ENCODE results near the gene NOTCH1. TPM values are rescaled to one million over a fixed set of nuclear protein-coding genes. Genes with fewer than 3 reads are reported as not detected.

Gene NOTCH1
- total and polyA plus RNA-seq, 2 of the 8 experiments (the other 6 are each of a cell fraction or from before 2014, with no cell fraction given): 6.9 to 55.6 TPM

- Histone ChIP-seq H3K27ac (ENCODE audit: low read depth, low read length) (no peak overlapping the region), H3K23ac (ENCODE audit: insufficient read length) (no peak overlapping the region), H3K9me3 (ENCODE audit: insufficient read depth in 2 of 2, low read depth in 1 of 2, low read length in 1 of 2) (no peaks in the 10 kb centered on the region), H3K4me3 (ENCODE audit: extremely low read depth in 1 of 4, insufficient read depth in 2 of 4, low read depth in 3 of 4, low read length in 4 of 4) (no peak overlapping the region), H2BK20ac (ENCODE audit: low read length) (no peak overlapping the region), H2AFZ (ENCODE audit: low read length) (no peak overlapping the region), H4K8ac (ENCODE audit: extremely low read depth, insufficient read depth, low read length) (no peak overlapping the region), H3K4me1 (replicated peaks in 1 of 4; ENCODE audit: control insufficient read depth in 3 of 4, insufficient read depth in 4 of 4, low read length in 3 of 4) (peaks cover 0 to 14% (median 0%) of the 10 kb centered on the region in 4 experiments; a peak in 1 of 7 replicates), H2BK120ac (replicated peaks; ENCODE audit: low read depth, low read length) (no peak overlapping the region), H4K5ac (ENCODE audit: insufficient read length, low read depth, low read length) (no peak overlapping the region), H2BK5ac (ENCODE audit: low read depth, low read length) (no peak overlapping the region), H3K9ac (replicated peaks in 1 of 4; ENCODE audit: extremely low read depth in 1 of 4, low read depth in 3 of 4, low read length in 3 of 4) (no peak overlapping the region), H3K36me3 (ENCODE audit: control insufficient read depth in 2 of 4, insufficient read depth in 4 of 4, low read length in 3 of 4) (peaks cover 0 to 8% (median 1%) of the 10 kb centered on the region in 4 experiments; a peak in 3 of 8 replicates), H2BK15ac (ENCODE audit: low read length) (no peak overlapping the region), H4K91ac (replicated peaks; ENCODE audit: insufficient read length, low read length) (no peak overlapping the region), H3K18ac (ENCODE audit: extremely low read depth, low read length) (no peak overlapping the region), H2AK5ac (ENCODE audit: low read depth, low read length) (no peak overlapping the region), H3K79me1 (ENCODE audit: low read depth, low read length) (peaks cover 28% of the 10 kb centered on the region), H3K4me2 (ENCODE audit: insufficient read depth in 1 of 2, low read depth in 2 of 2, low read length in 2 of 2) (no peak overlapping the region), H3K23me2 (ENCODE audit: low read depth, low read length) (no peaks in the 10 kb centered on the region), H3K27me3 (replicated peaks in 1 of 4; ENCODE audit: control insufficient read depth in 3 of 4, extremely low read depth in 1 of 4, insufficient read depth in 3 of 4, low read length in 3 of 4) (no peaks in the 10 kb centered on the region), H2BK12ac (ENCODE audit: low read depth, low read length) (no peak overlapping the region), H3K14ac (ENCODE audit: insufficient read length) (no peak overlapping the region), H3K4ac (replicated peaks; ENCODE audit: insufficient read length, low read depth, low read length) (peak overlapping the region; percentile 77), H4K20me1 (replicated peaks in 1 of 2; ENCODE audit: control insufficient read depth in 1 of 2, insufficient read depth in 2 of 2, low read length in 2 of 2) (peaks cover 32 to 52% of the 10 kb centered on the region in 2 experiments), H3K56ac (replicated peaks; ENCODE audit: insufficient read length, low read depth, low read length) (no peak overlapping the region), H3K79me2 (ENCODE audit: control insufficient read depth in 1 of 2, insufficient read depth in 2 of 2, low read length in 2 of 2) (peaks cover 0 to 83% of the 10 kb centered on the region in 2 experiments; a peak in 3 of 4 replicates)
- DNase-seq (ENCODE audit: low read depth in 1 of 2, low spot score in 2 of 2) (no peak), FAIRE-seq (no peak)
- 90% methylated on average over 17 of the region's 20 CpGs; no CpG with 5 or more reads in 1 of the 2 experiments for WGBS, 2 experiments (ENCODE audit: extremely low coverage in 1 of 2, insufficient coverage in 1 of 2, insufficient read length in 1 of 2, insufficient replicate concordance in 2 of 2, low coverage in 1 of 2, low lambda C conversion rate in 2 of 2, missing lambda C conversion rate in 1 of 2)
- CTCF ChIA-PET (ENCODE audit: partially characterized antibody): interaction anchor here (0.5 to 1.5 kb wide), 15 partner anchors 13 to 568 kb away, joined by 3 to 9 read pairs (median 3); no protein-coding TSS in a partner anchor
- POLR2A ChIA-PET (ENCODE audit: partially characterized antibody): interaction anchor here (1.0 kb wide), 1 partner anchor 29 kb away, joined by 3 read pairs; no protein-coding TSS in a partner anchor
- no peak for TF ChIP-seq ATF2 (IDR thresholded peaks at IDR 0.05; ENCODE audit: low read length)
- TF ChIP-seq TAF7 (optimal IDR thresholded peaks at IDR 0.05; ENCODE audit: borderline replicate concordance, low read depth, low read length): no peak
- TF ChIP-seq KDM5A (IDR thresholded peaks at IDR 0.05; ENCODE audit: low read length): no peak
- TF ChIP-seq POLR2A (IDR thresholded peaks at IDR 0.05; ENCODE audit: control extremely low read depth in 1 of 2, low read depth in 2 of 2, low read length in 2 of 2): no peak
- TF ChIP-seq KDM1A (IDR thresholded peaks at IDR 0.05; ENCODE audit: borderline replicate concordance, low read length): no peak
- TF ChIP-seq SRF (IDR thresholded peaks at IDR 0.05; ENCODE audit: low read depth, low read length): no peak
- TF ChIP-seq HDAC2 (IDR thresholded peaks at IDR 0.05; ENCODE audit: borderline replicate concordance in 1 of 2, low read depth in 2 of 2, low read length in 2 of 2): no peak
- TF ChIP-seq BACH1 (IDR thresholded peaks at IDR 0.05; ENCODE audit: low read length): no peak
- TF ChIP-seq YY1 (IDR thresholded peaks at IDR 0.05; ENCODE audit: low read depth, low read length): no peak
- no peak for TF ChIP-seq GABPA (IDR thresholded peaks at IDR 0.05; ENCODE audit: borderline replicate concordance, insufficient read depth, low read length)
- no peak for TF ChIP-seq CBX8 (IDR thresholded peaks at IDR 0.05; ENCODE audit: borderline replicate concordance, low read depth, low read length)
Observed at GRCh38 chr9:136536051-136536720, 9.7 kb downstream of the NOTCH1 start.
